ENCODE results near the gene USP6.

The USP6 gene

GRCh38 chr17:5099271-5099670 is 16.6 kb upstream of the USP6 start:
- H3K36me3 ChIP-seq (replicated peaks; ENCODE audit: insufficient read depth, low read length), result no peaks in the 10 kb centered on the region
- TF ChIP-seq EZH2 (optimal IDR thresholded peaks at IDR 0.05; ENCODE audit: low read depth, low read length) (no peak), CTCF (IDR thresholded peaks at IDR 0.05; ENCODE audit: low read length) (no peak), EZH2phosphoT487 (IDR thresholded peaks at IDR 0.05; ENCODE audit: low read length) (no peak)
- H3K9ac ChIP-seq (ENCODE audit: low read length), result no peak overlapping the region
- H3K9me2 ChIP-seq (replicated peaks; ENCODE audit: insufficient read depth, low read length), result no peaks in the 10 kb centered on the region
- peaks cover 24% of the 10 kb centered on the region for H3K27me3 ChIP-seq (replicated peaks; ENCODE audit: insufficient read depth, low read length)
- H3K4me1 ChIP-seq (ENCODE audit: low read length), result no peaks in the 10 kb centered on the region
- no peak overlapping the region for H3K27ac ChIP-seq (ENCODE audit: low read length)
- H3K4me2 ChIP-seq (ENCODE audit: low read depth, low read length), result no peak overlapping the region
- DNase-seq, result no peak
- H3K9me3 ChIP-seq (replicated peaks; ENCODE audit: insufficient read depth, low read length), result no peaks in the 10 kb centered on the region
- no peak overlapping the region for H3K4me3 ChIP-seq (ENCODE audit: low read length)
- no peaks in the 10 kb centered on the region for H3K79me2 ChIP-seq (ENCODE audit: low read length)
- no peaks in the 10 kb centered on the region for H3F3A ChIP-seq (ENCODE audit: insufficient read depth, low read length)
- no peaks in the 10 kb centered on the region for H4K20me1 ChIP-seq (ENCODE audit: insufficient read depth, low read length)
- no peak overlapping the region for H2AFZ ChIP-seq (ENCODE audit: low read length)

- Histone ChIP-seq H4K20me1 (ENCODE audit: insufficient read depth, low read length) (no peaks in the 10 kb centered on the region), H3F3A (ENCODE audit: insufficient read depth, low read length) (no peaks in the 10 kb centered on the region), H3K9ac (ENCODE audit: low read length) (no peak overlapping the region), H3K4me1 (ENCODE audit: low read length) (no peaks in the 10 kb centered on the region), H3K27me3 (replicated peaks; ENCODE audit: insufficient read depth, low read length) (peaks cover 12% of the 10 kb centered on the region; the same call in 1 of the 2 replicates), H2AFZ (ENCODE audit: low read length) (no peak overlapping the region), H3K9me2 (replicated peaks; ENCODE audit: insufficient read depth, low read length) (no peaks in the 10 kb centered on the region), H3K4me3 (ENCODE audit: low read length) (no peak overlapping the region), H3K9me3 (replicated peaks; ENCODE audit: insufficient read depth, low read length) (no peaks in the 10 kb centered on the region), H3K27ac (ENCODE audit: low read length) (no peak overlapping the region), H3K79me2 (ENCODE audit: low read length) (no peaks in the 10 kb centered on the region), H3K4me2 (ENCODE audit: low read depth, low read length) (no peak overlapping the region), H3K36me3 (replicated peaks; ENCODE audit: insufficient read depth, low read length) (0 out of 2 replicates have a peak, but pooled peaks cover 4% of the 10 kb centered on the region)
- DNase-seq, result no peak
- no peak for TF ChIP-seq EZH2 (optimal IDR thresholded peaks at IDR 0.05; ENCODE audit: low read depth, low read length)
- TF ChIP-seq EZH2phosphoT487 (IDR thresholded peaks at IDR 0.05; ENCODE audit: low read length), result no peak
- TF ChIP-seq CTCF (IDR thresholded peaks at IDR 0.05; ENCODE audit: low read length), result no peak
Observed at GRCh38 chr17:5100832-5101231, 15.0 kb upstream of the USP6 start.

GRCh38 chr17:5110816-5111215 is 5.0 kb upstream of the USP6 start:
- Histone ChIP-seq H3K4me1 (ENCODE audit: low read length) (no peaks in the 10 kb centered on the region), H3K79me2 (ENCODE audit: low read length) (peaks cover 12% of the 10 kb centered on the region), H3K9me3 (replicated peaks; ENCODE audit: insufficient read depth, low read length) (no peaks in the 10 kb centered on the region), H3K9me2 (replicated peaks; ENCODE audit: insufficient read depth, low read length) (no peaks in the 10 kb centered on the region), H3F3A (ENCODE audit: insufficient read depth, low read length) (0 out of 2 replicates have a peak, but pooled peaks cover 3% of the 10 kb centered on the region), H4K20me1 (ENCODE audit: insufficient read depth, low read length) (no peaks in the 10 kb centered on the region), H3K27ac (ENCODE audit: low read length) (no peak overlapping the region), H2AFZ (ENCODE audit: low read length) (peak overlapping the region; percentile 100), H3K4me2 (ENCODE audit: low read depth, low read length) (peak overlapping the region; percentile 96), H3K27me3 (replicated peaks; ENCODE audit: insufficient read depth, low read length) (no peaks in the 10 kb centered on the region), H3K4me3 (ENCODE audit: low read length) (peak overlapping the region; percentile 99), H3K36me3 (replicated peaks; ENCODE audit: insufficient read depth, low read length) (peaks cover 4% of the 10 kb centered on the region; the same call in 1 of the 2 replicates), H3K9ac (ENCODE audit: low read length) (peak overlapping the region; percentile 77)
- TF ChIP-seq EZH2phosphoT487 (IDR thresholded peaks at IDR 0.05; ENCODE audit: low read length) (no peak), CTCF (IDR thresholded peaks at IDR 0.05; ENCODE audit: low read length) (no peak)
- no peak for DNase-seq

Data from MM.1S (cell line).